Measurements from ENCODE around the gene CBX2. TPM values are rescaled to one million over a fixed set of nuclear protein-coding genes. Genes with fewer than 3 reads are reported as not detected.

Gene CBX2
- total RNA-seq, 1 donor from 2014 or later, result 9.9 TPM

- DNase-seq (ENCODE audit: extremely low spot score, unreplicated experiment), result no peak
- Mint-ChIP-seq H3K36me3 (ENCODE audit: unreplicated experiment) (no peaks in the 10 kb centered on the region), H3K27ac (ENCODE audit: unreplicated experiment) (no peak overlapping the region), H3K4me1 (ENCODE audit: unreplicated experiment) (peaks cover 17% of the 10 kb centered on the region), H3K9me3 (ENCODE audit: unreplicated experiment) (no peaks in the 10 kb centered on the region), H3K27me3 (ENCODE audit: unreplicated experiment) (peaks cover 27% of the 10 kb centered on the region), H3K4me3 (ENCODE audit: unreplicated experiment) (no peak overlapping the region)
- TF ChIP-seq CTCF (IDR thresholded peaks at IDR 0.05), result no peak
Observed at GRCh38 chr17:79737046-79737921, 40.7 kb upstream of the CBX2 start.

GRCh38 chr17:79737922-79738578 lies 39.9 kb upstream of the CBX2 start:
- H3K4me3 Mint-ChIP-seq (ENCODE audit: unreplicated experiment), result no peak overlapping the region
- no peak for DNase-seq (ENCODE audit: extremely low spot score, unreplicated experiment)
- H3K36me3 Mint-ChIP-seq (ENCODE audit: unreplicated experiment), result no peaks in the 10 kb centered on the region
- H3K27ac Mint-ChIP-seq (ENCODE audit: unreplicated experiment), result no peak overlapping the region
- no peaks in the 10 kb centered on the region for H3K9me3 Mint-ChIP-seq (ENCODE audit: unreplicated experiment)
- TF ChIP-seq CTCF (IDR thresholded peaks at IDR 0.05), result no peak
- H3K4me1 Mint-ChIP-seq (ENCODE audit: unreplicated experiment), result peaks cover 13% of the 10 kb centered on the region
- H3K27me3 Mint-ChIP-seq (ENCODE audit: unreplicated experiment), result peaks cover 27% of the 10 kb centered on the region

GRCh38 chr17:79738643-79739042 lies 39.3 kb upstream of the CBX2 start:
- Mint-ChIP-seq H3K36me3 (ENCODE audit: unreplicated experiment) (no peaks in the 10 kb centered on the region), H3K9me3 (ENCODE audit: unreplicated experiment) (no peaks in the 10 kb centered on the region), H3K27ac (ENCODE audit: unreplicated experiment) (no peak overlapping the region), H3K4me3 (ENCODE audit: unreplicated experiment) (no peak overlapping the region), H3K4me1 (ENCODE audit: unreplicated experiment) (peaks cover 9% of the 10 kb centered on the region), H3K27me3 (ENCODE audit: unreplicated experiment) (peaks cover 30% of the 10 kb centered on the region)
- no peak for DNase-seq (ENCODE audit: extremely low spot score, unreplicated experiment)
- TF ChIP-seq CTCF (IDR thresholded peaks at IDR 0.05), result no peak

GRCh38 chr17:79739148-79740062 lies 38.5 kb upstream of the CBX2 start:
- Mint-ChIP-seq H3K4me3 (ENCODE audit: unreplicated experiment) (no peak overlapping the region), H3K27me3 (ENCODE audit: unreplicated experiment) (peaks cover 30% of the 10 kb centered on the region), H3K36me3 (ENCODE audit: unreplicated experiment) (no peaks in the 10 kb centered on the region), H3K9me3 (ENCODE audit: unreplicated experiment) (no peaks in the 10 kb centered on the region), H3K4me1 (ENCODE audit: unreplicated experiment) (peaks cover 9% of the 10 kb centered on the region), H3K27ac (ENCODE audit: unreplicated experiment) (no peak overlapping the region)
- no peak for TF ChIP-seq CTCF (IDR thresholded peaks at IDR 0.05)
- DNase-seq (ENCODE audit: extremely low spot score, unreplicated experiment), result no peak
